HepG2 (cell line): ENCODE data around the gene MMGT1. TPM values are rescaled to one million over a fixed set of nuclear protein-coding genes. Genes with fewer than 3 reads are reported as not detected.

Experiments
- ARNT ChIP-seq: fragments of 450-650 bp; IDR thresholded peaks from 2 replicates; pipeline ENCODE4 v1.6.1; 2017
- KDM5B ChIP-seq: sonication (generic); formaldehyde crosslinking; IDR thresholded peaks from 2 replicates; pipeline ENCODE4 v1.4.0; 2020; ENCODE audit warnings: missing genetic modification reagents, mild to moderate bottlenecking, borderline replicate concordance
- MEIS1 ChIP-seq: sonication (generic); formaldehyde crosslinking; IDR thresholded peaks from 2 replicates; pipeline ENCODE4 v1.9.0; 2021; ENCODE audit warnings: mild to moderate bottlenecking, missing genetic modification reagents, moderate library complexity, borderline replicate concordance
- NONO ChIP-seq, 2 experiments: fragments of 450-650 bp in 1 of 2; sonication (generic) in 1 of 2; formaldehyde crosslinking in 1 of 2; IDR thresholded peaks in 1 of 2; conservative IDR thresholded peaks in 1 of 2; 2 replicates each; pipeline versions ENCODE4 v1.6.1 to v1.8.0; 2017 to 2022; ENCODE audit warnings: mild to moderate bottlenecking in 1 of 2, missing genetic modification reagents in 1 of 2, moderate library complexity in 1 of 2
- PHF20 ChIP-seq: sonication (generic); formaldehyde crosslinking; IDR thresholded peaks from 2 replicates; pipeline ENCODE4 v1.5.0; 2020; ENCODE audit warnings: mild to moderate bottlenecking, missing genetic modification reagents
- RFX5 ChIP-seq: IDR thresholded peaks from 2 replicates; pipeline ENCODE4 v1.6.1; 2011; ENCODE audit warnings: low read depth, low read length, improper control_type of control experiment
- TFDP1 ChIP-seq: IDR thresholded peaks from 2 replicates; pipeline ENCODE4 v1.6.1; 2016; ENCODE audit warnings: missing compliant biosample characterization, missing genetic modification reagents, borderline replicate concordance
- ZC3H4 ChIP-seq: sonication (generic); formaldehyde crosslinking; IDR thresholded peaks from 2 replicates; pipeline ENCODE4 v1.4.0; 2020; ENCODE audit warnings: missing genetic modification reagents, borderline replicate concordance
- ZNF292 ChIP-seq: sonication (generic); formaldehyde crosslinking; IDR thresholded peaks from 2 replicates; pipeline ENCODE4 v1.8.1; 2022; ENCODE audit warnings: mild to moderate bottlenecking, low read depth, missing genetic modification reagents, borderline replicate concordance
- ZNF382 ChIP-seq: sonication (generic); formaldehyde crosslinking; IDR thresholded peaks from 2 replicates; pipeline ENCODE4 v1.5.0; 2020; ENCODE audit warnings: missing genetic modification reagents, mild to moderate bottlenecking, borderline replicate concordance
- ZNF414 ChIP-seq: sonication (generic); formaldehyde crosslinking; IDR thresholded peaks from 2 replicates; pipeline ENCODE4 v1.5.0; 2020; ENCODE audit warnings: missing genetic modification reagents
- ZNF484 ChIP-seq: sonication (generic); formaldehyde crosslinking; IDR thresholded peaks from 2 replicates; pipeline ENCODE4 v1.5.1; 2020; ENCODE audit warnings: mild to moderate bottlenecking, low read depth, missing genetic modification reagents, borderline replicate concordance
- ZNF724P ChIP-seq: sonication (generic); formaldehyde crosslinking; IDR thresholded peaks from 2 replicates; pipeline ENCODE4 v1.8.0; 2022; ENCODE audit warnings: missing genetic modification reagents, borderline replicate concordance
- ZNF891 ChIP-seq: sonication (generic); formaldehyde crosslinking; IDR thresholded peaks from 2 replicates; pipeline ENCODE4 v1.5.0; 2020; ENCODE audit warnings: mild to moderate bottlenecking, missing genetic modification reagents
- polyA plus RNA-seq, 8 experiments: library from polyadenylated mRNA; depleted of rRNA in 3 of 8; stranded (reverse) in 7 of 8; unstranded in 1 of 8; fragments of >200 nt; fragmentation: Illumina TruSeq in 4 of 8; extraction: Trizol in 4 of 8; gene quantifications; 2 replicates each; pipeline versions ENCODE4 v1.2.1 to v1.2.3, GENCODE V29; 2011 to 2016; ENCODE audit warnings: low read depth in 4 of 8, missing spikeins in 1 of 8, mixed read lengths in 1 of 8; ENCODE audit not compliant: insufficient read depth in 1 of 8
- total RNA-seq, 5 experiments: library from RNA; depleted of rRNA; stranded (reverse); fragments of >200 nt; fragmentation: Illumina TruSeq; extraction: Trizol; gene quantifications; 2 replicates each; pipeline ENCODE4 v1.2.3, GENCODE V29; 2016; ENCODE audit warnings: low read depth in 1 of 5
- TF ChIP-seq, protein P1 (sequence below): sonication (generic); formaldehyde crosslinking; IDR thresholded peaks from 2 replicates; pipeline ENCODE4 v1.8.1; 2022; ENCODE audit warnings: mild to moderate bottlenecking, missing genetic modification reagents
- TF ChIP-seq, protein P2 (sequence below): sonication (generic); formaldehyde crosslinking; IDR thresholded peaks from 2 replicates; pipeline ENCODE4 v1.9.0; 2021; ENCODE audit warnings: missing genetic modification reagents, mild to moderate bottlenecking, borderline replicate concordance
- TF ChIP-seq, protein P3 (sequence below): sonication (generic); formaldehyde crosslinking; IDR thresholded peaks from 2 replicates; pipeline ENCODE4 v1.5.1; 2020; ENCODE audit warnings: mild to moderate bottlenecking, moderate library complexity, missing genetic modification reagents
- TF ChIP-seq, protein P4 (sequence below): sonication (generic); formaldehyde crosslinking; IDR thresholded peaks from 2 replicates; pipeline ENCODE4 v1.5.1; 2020; ENCODE audit warnings: missing genetic modification reagents, mild to moderate bottlenecking, borderline replicate concordance

The MMGT1 gene
- total and polyA plus RNA-seq, 2 of the 13 experiments (the other 11 are each of a cell fraction or from before 2014, with no cell fraction given), result 7.5 to 8.8 TPM

GRCh38 chrX:135973548-135974278 lies at the start of gene MMGT1 (continued):
- TF ChIP-seq, protein P1, sequence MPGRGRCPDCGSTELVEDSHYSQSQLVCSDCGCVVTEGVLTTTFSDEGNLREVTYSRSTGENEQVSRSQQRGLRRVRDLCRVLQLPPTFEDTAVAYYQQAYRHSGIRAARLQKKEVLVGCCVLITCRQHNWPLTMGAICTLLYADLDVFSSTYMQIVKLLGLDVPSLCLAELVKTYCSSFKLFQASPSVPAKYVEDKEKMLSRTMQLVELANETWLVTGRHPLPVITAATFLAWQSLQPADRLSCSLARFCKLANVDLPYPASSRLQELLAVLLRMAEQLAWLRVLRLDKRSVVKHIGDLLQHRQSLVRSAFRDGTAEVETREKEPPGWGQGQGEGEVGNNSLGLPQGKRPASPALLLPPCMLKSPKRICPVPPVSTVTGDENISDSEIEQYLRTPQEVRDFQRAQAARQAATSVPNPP, result no peak
- TF ChIP-seq KDM5B (no peak; the same call in 1 of the 2 replicates), NONO (IDR thresholded peaks at IDR 0.05) (no peak), NONO (CRISPR knock-in tag; conservative IDR thresholded peaks at IDR 0.05) (no peak; the same call in 1 of the 2 replicates), ARNT (no peak), PHF20 (CRISPR knock-in tag) (peak; percentile 74), MEIS1 (no peak), ZNF891 (CRISPR knock-in tag) (no peak), ZNF414 (CRISPR knock-in tag) (no peak), TFDP1 (no peak), ZNF724P (CRISPR knock-in tag) (no peak), ZNF382 (no peak), ZNF292 (CRISPR knock-in tag) (no peak), RFX5 (no peak), ZNF484 (CRISPR knock-in tag) (no peak), ZC3H4 (CRISPR knock-in tag) (no peak)
- TF ChIP-seq, protein P2, sequence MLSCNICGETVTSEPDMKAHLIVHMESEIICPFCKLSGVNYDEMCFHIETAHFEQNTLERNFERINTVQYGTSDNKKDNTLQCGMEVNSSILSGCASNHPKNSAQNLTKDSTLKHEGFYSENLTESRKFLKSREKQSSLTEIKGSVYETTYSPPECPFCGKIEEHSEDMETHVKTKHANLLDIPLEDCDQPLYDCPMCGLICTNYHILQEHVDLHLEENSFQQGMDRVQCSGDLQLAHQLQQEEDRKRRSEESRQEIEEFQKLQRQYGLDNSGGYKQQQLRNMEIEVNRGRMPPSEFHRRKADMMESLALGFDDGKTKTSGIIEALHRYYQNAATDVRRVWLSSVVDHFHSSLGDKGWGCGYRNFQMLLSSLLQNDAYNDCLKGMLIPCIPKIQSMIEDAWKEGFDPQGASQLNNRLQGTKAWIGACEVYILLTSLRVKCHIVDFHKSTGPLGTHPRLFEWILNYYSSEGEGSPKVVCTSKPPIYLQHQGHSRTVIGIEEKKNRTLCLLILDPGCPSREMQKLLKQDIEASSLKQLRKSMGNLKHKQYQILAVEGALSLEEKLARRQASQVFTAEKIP (CRISPR knock-in tag), result no peak
- TF ChIP-seq, protein P3, sequence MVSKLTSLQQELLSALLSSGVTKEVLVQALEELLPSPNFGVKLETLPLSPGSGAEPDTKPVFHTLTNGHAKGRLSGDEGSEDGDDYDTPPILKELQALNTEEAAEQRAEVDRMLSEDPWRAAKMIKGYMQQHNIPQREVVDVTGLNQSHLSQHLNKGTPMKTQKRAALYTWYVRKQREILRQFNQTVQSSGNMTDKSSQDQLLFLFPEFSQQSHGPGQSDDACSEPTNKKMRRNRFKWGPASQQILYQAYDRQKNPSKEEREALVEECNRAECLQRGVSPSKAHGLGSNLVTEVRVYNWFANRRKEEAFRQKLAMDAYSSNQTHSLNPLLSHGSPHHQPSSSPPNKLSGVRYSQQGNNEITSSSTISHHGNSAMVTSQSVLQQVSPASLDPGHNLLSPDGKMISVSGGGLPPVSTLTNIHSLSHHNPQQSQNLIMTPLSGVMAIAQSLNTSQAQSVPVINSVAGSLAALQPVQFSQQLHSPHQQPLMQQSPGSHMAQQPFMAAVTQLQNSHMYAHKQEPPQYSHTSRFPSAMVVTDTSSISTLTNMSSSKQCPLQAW (CRISPR knock-in tag), result no peak
- TF ChIP-seq, protein P4, sequence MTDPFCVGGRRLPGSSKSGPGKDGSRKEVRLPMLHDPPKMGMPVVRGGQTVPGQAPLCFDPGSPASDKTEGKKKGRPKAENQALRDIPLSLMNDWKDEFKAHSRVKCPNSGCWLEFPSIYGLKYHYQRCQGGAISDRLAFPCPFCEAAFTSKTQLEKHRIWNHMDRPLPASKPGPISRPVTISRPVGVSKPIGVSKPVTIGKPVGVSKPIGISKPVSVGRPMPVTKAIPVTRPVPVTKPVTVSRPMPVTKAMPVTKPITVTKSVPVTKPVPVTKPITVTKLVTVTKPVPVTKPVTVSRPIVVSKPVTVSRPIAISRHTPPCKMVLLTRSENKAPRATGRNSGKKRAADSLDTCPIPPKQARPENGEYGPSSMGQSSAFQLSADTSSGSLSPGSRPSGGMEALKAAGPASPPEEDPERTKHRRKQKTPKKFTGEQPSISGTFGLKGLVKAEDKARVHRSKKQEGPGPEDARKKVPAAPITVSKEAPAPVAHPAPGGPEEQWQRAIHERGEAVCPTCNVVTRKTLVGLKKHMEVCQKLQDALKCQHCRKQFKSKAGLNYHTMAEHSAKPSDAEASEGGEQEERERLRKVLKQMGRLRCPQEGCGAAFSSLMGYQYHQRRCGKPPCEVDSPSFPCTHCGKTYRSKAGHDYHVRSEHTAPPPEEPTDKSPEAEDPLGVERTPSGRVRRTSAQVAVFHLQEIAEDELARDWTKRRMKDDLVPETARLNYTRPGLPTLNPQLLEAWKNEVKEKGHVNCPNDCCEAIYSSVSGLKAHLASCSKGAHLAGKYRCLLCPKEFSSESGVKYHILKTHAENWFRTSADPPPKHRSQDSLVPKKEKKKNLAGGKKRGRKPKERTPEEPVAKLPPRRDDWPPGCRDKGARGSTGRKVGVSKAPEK, result no peak
